Kidney epithelial cell (primary cell): ENCODE results near the gene USP12. TPM values are rescaled to one million over a fixed set of nuclear protein-coding genes. Genes with fewer than 3 reads are reported as not detected.

Experiments
- DNase-seq: peaks from one replicate; pipeline ENCODE4 v3.0.0-alpha.2; 2010; ENCODE audit warnings: low read depth
- H3K27me3 ChIP-seq: 2 replicates; pipeline ENCODE4 v1.6.0; 2011; ENCODE audit warnings: low read length; ENCODE audit not compliant: control insufficient read depth, insufficient read depth
- H3K36me3 ChIP-seq: 2 replicates; pipeline ENCODE4 v1.5.1; 2011; ENCODE audit warnings: low read length; ENCODE audit not compliant: control insufficient read depth, insufficient read depth
- H3K4me3 ChIP-seq: 2 replicates; pipeline ENCODE4 v1.5.1; 2011; ENCODE audit warnings: low read depth, mild to moderate bottlenecking, control low read depth, low read length
- CTCF ChIP-seq: IDR thresholded peaks from 2 replicates; pipeline ENCODE4 v1.5.1; 2011; ENCODE audit warnings: mild to moderate bottlenecking, moderate library complexity, low read length, control low read depth, inconsistent platforms; ENCODE audit not compliant: insufficient read depth, poor library complexity, severe bottlenecking
- total RNA-seq: library from RNA; depleted of rRNA; stranded (reverse); fragments of >200 nt; gene quantifications from 2 replicates; pipeline ENCODE4 v1.2.3, GENCODE V29; 2015

USP12 gene
- total RNA-seq, 1 donor from 2014 or later = 13.8 TPM

- no peak overlapping the region for H3K4me3 ChIP-seq
- TF ChIP-seq CTCF = no peak
- no peaks in the 10 kb centered on the region for H3K27me3 ChIP-seq
- no peaks in the 10 kb centered on the region for H3K36me3 ChIP-seq
- DNase-seq = no peak
Measured at GRCh38 chr13:27097691-27098090, 73.9 kb downstream of the USP12 start.

- Histone ChIP-seq H3K27me3 (no peaks in the 10 kb centered on the region), H3K4me3 (no peak overlapping the region), H3K36me3 (no peaks in the 10 kb centered on the region)
- DNase-seq = no peak
- no peak for TF ChIP-seq CTCF
Measured at GRCh38 chr13:27091451-27091850, 80.2 kb downstream of the USP12 start.

- TF ChIP-seq CTCF = no peak
- Histone ChIP-seq H3K4me3 (no peak overlapping the region), H3K36me3 (no peaks in the 10 kb centered on the region), H3K27me3 (no peaks in the 10 kb centered on the region)
- no peak for DNase-seq
Measured at GRCh38 chr13:27088619-27089018, 83.0 kb downstream of the USP12 start.

- H3K36me3 ChIP-seq = no peaks in the 10 kb centered on the region
- DNase-seq = no peak
- no peak for TF ChIP-seq CTCF
- no peak overlapping the region for H3K4me3 ChIP-seq
- no peaks in the 10 kb centered on the region for H3K27me3 ChIP-seq
Measured at GRCh38 chr13:27086599-27087265, 84.9 kb downstream of the USP12 start.

- no peak overlapping the region for H3K4me3 ChIP-seq
- no peak for TF ChIP-seq CTCF
Measured at GRCh38 chr13:27083183-27083582, 88.4 kb downstream of the USP12 start.

GRCh38 chr13:27081893-27082679 lies 89.5 kb downstream of the USP12 start:
- no peak for DNase-seq
- H3K36me3 ChIP-seq = no peaks in the 10 kb centered on the region
- TF ChIP-seq CTCF = no peak
- H3K4me3 ChIP-seq = no peak overlapping the region
- H3K27me3 ChIP-seq = no peaks in the 10 kb centered on the region

More at GRCh38 chr13:27083183-27083582, 88.4 kb downstream of the USP12 start:
- Histone ChIP-seq H3K27me3 (no peaks in the 10 kb centered on the region), H3K36me3 (no peaks in the 10 kb centered on the region)
- DNase-seq = no peak
